Measurements from ENCODE around the gene ATP6V1A. TPM values are rescaled to one million over a fixed set of nuclear protein-coding genes. Genes with fewer than 3 reads are reported as not detected.
A peak's percentile ranks its signal among the peaks of the same experiment; 100 is the strongest.

Gene ATP6V1A
- 10 to 100 TPM; 70.6 to 78.1 TPM for total RNA-seq
- long read RNA-seq, full-length matches to known transcripts = 12 of 31 reads
- long read RNA-seq, partial matches to known transcripts = 9 of 31 reads
- long read RNA-seq, other reads (novel, unspliced or antisense) = 10 of 31 reads

- ATAC-seq (peak; percentile 69), DNase-seq (peak; percentile 87 to 92)
- intact Hi-C loops (cut with DNase I, micrococcal nuclease) = no loop called here
These were observed at the start of gene ATP6V1A for GRCh38 chr3:113746548-113747282. Gene ATP6V1A, plus strand, starts transcription at chr3:113747035. Its CDS starts 31,719 bp downstream, at chr3:113778754.

- no peak for DNase-seq
- intact Hi-C loops (cut with DNase I, micrococcal nuclease) = no loop called here
These were observed 49.2 kb upstream of the ATP6V1A start for GRCh38 chr3:113697500-113698090.

GRCh38 chr3:113698213-113698742 lies 48.6 kb upstream of the ATP6V1A start:
- intact Hi-C loops (cut with DNase I, micrococcal nuclease) = no loop called here
- ATAC-seq = no peak
- DNase-seq = no peak

More at GRCh38 chr3:113697500-113698090, 49.2 kb upstream of the ATP6V1A start:
- ATAC-seq = peak; percentile 31

- intact Hi-C loops (cut with DNase I, micrococcal nuclease) = no loop called here
- peak; percentile 60 to 65 for DNase-seq
- peak; percentile 21 for ATAC-seq
These were observed 47.9 kb upstream of the ATP6V1A start for GRCh38 chr3:113698956-113699355.

GRCh38 chr3:113707835-113708234 lies 39.0 kb upstream of the ATP6V1A start:
- ATAC-seq (no peak), DNase-seq (no peak)
- intact Hi-C loops (cut with DNase I, micrococcal nuclease) = no loop called here

- intact Hi-C loops (cut with DNase I, micrococcal nuclease) = no loop called here
- DNase-seq (no peak), ATAC-seq (no peak)
These were observed 34.7 kb upstream of the ATP6V1A start for GRCh38 chr3:113712129-113712528.

GRCh38 chr3:113714702-113715101 lies 32.1 kb upstream of the ATP6V1A start:
- DNase-seq (no peak), ATAC-seq (no peak)
- intact Hi-C loops (cut with DNase I, micrococcal nuclease) = no loop called here

- DNase-seq (no peak), ATAC-seq (peak; percentile 33)
- intact Hi-C loops (cut with DNase I, micrococcal nuclease) = no loop called here
These were observed 29.5 kb upstream of the ATP6V1A start for GRCh38 chr3:113717308-113717707.

- peak; percentile 70 for ATAC-seq
- DNase-seq = no peak
- intact Hi-C loops (cut with DNase I, micrococcal nuclease) = no loop called here
These were observed 29.0 kb upstream of the ATP6V1A start for GRCh38 chr3:113717818-113718217.

- ATAC-seq = no peak
- intact Hi-C loops (cut with DNase I, micrococcal nuclease) = no loop called here
- DNase-seq = no peak
These were observed 27.5 kb upstream of the ATP6V1A start for GRCh38 chr3:113719294-113719693.

GRCh38 chr3:113719758-113720157 lies 27.1 kb upstream of the ATP6V1A start:
- intact Hi-C loops (cut with DNase I, micrococcal nuclease) = no loop called here
- DNase-seq = no peak
- ATAC-seq = no peak

GRCh38 chr3:113721636-113722035 lies 25.2 kb upstream of the ATP6V1A start:
- no peak for ATAC-seq
- intact Hi-C loops (cut with DNase I, micrococcal nuclease) = no loop called here
- no peak for DNase-seq

- DNase-seq = no peak
- intact Hi-C loops (cut with DNase I, micrococcal nuclease) = no loop called here
- no peak for ATAC-seq
These were observed 18.2 kb upstream of the ATP6V1A start for GRCh38 chr3:113728661-113729060.

- ATAC-seq = no peak
- intact Hi-C loops (cut with DNase I, micrococcal nuclease) = loop anchor here in 1 of 2 donors (10.0 kb wide), 1 partner anchor 114 kb away; no protein-coding TSS in a partner anchor
- DNase-seq = no peak
These were observed 16.3 kb upstream of the ATP6V1A start for GRCh38 chr3:113730550-113730949.

GRCh38 chr3:113731694-113732093 lies 15.1 kb upstream of the ATP6V1A start:
- intact Hi-C loops (cut with DNase I, micrococcal nuclease) = loop anchor here in 1 of 2 donors (10.0 kb wide), 1 partner anchor 113 kb away; no protein-coding TSS in a partner anchor
- DNase-seq = no peak
- no peak for ATAC-seq

- ATAC-seq (peak; percentile 69), DNase-seq (no peak)
- intact Hi-C loops (cut with DNase I, micrococcal nuclease) = loop anchor here in 1 of 2 donors (10.0 kb wide), 1 partner anchor 108 kb away; no protein-coding TSS in a partner anchor
These were observed 10.2 kb upstream of the ATP6V1A start for GRCh38 chr3:113736548-113737089.

- ATAC-seq (no peak), DNase-seq (no peak)
- intact Hi-C loops (cut with DNase I, micrococcal nuclease) = no loop called here
These were observed 5.7 kb upstream of the ATP6V1A start for GRCh38 chr3:113741086-113741485.

- ATAC-seq = no peak
- intact Hi-C loops (cut with DNase I, micrococcal nuclease) = no loop called here
- DNase-seq = no peak
These were observed 5.2 kb upstream of the ATP6V1A start for GRCh38 chr3:113741620-113742019.

- intact Hi-C loops (cut with DNase I, micrococcal nuclease) = no loop called here
- DNase-seq = no peak
- ATAC-seq = no peak
These were observed 3.7 kb upstream of the ATP6V1A start for GRCh38 chr3:113743006-113743630.
